LNCaP clone FGC (cell line): ENCODE results near the gene TGM4.

ENCODE experiments used
- DNase-seq: peaks from one replicate; pipeline ENCODE4 v3.0.0-alpha.2; 2011; ENCODE audit warnings: low read depth
- H3K4me3 ChIP-seq: 2 replicates; pipeline ENCODE4 v1.5.1; 2011; ENCODE audit warnings: mild to moderate bottlenecking, low read depth, low read length, control low read depth
- TF ChIP-seq, protein P1 (sequence below): IDR thresholded peaks from 2 replicates; pipeline ENCODE4 v1.5.1; 2012; ENCODE audit warnings: mild to moderate bottlenecking; ENCODE audit not compliant: control insufficient read depth, insufficient read depth; ENCODE audit errors: extremely low read depth

Gene TGM4

GRCh38 chr3:44874308-44874707 lies at the start of gene TGM4:
TSS of gene TGM4 (plus strand) at chr3:44874608. CDS start at chr3:44874679, 71 bp downstream.
- DNase-seq = no peak
- TF ChIP-seq, protein P1, sequence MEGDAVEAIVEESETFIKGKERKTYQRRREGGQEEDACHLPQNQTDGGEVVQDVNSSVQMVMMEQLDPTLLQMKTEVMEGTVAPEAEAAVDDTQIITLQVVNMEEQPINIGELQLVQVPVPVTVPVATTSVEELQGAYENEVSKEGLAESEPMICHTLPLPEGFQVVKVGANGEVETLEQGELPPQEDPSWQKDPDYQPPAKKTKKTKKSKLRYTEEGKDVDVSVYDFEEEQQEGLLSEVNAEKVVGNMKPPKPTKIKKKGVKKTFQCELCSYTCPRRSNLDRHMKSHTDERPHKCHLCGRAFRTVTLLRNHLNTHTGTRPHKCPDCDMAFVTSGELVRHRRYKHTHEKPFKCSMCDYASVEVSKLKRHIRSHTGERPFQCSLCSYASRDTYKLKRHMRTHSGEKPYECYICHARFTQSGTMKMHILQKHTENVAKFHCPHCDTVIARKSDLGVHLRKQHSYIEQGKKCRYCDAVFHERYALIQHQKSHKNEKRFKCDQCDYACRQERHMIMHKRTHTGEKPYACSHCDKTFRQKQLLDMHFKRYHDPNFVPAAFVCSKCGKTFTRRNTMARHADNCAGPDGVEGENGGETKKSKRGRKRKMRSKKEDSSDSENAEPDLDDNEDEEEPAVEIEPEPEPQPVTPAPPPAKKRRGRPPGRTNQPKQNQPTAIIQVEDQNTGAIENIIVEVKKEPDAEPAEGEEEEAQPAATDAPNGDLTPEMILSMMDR = no peak
- no peak within 1 kb of the TSS for H3K4me3 ChIP-seq

DNA sequence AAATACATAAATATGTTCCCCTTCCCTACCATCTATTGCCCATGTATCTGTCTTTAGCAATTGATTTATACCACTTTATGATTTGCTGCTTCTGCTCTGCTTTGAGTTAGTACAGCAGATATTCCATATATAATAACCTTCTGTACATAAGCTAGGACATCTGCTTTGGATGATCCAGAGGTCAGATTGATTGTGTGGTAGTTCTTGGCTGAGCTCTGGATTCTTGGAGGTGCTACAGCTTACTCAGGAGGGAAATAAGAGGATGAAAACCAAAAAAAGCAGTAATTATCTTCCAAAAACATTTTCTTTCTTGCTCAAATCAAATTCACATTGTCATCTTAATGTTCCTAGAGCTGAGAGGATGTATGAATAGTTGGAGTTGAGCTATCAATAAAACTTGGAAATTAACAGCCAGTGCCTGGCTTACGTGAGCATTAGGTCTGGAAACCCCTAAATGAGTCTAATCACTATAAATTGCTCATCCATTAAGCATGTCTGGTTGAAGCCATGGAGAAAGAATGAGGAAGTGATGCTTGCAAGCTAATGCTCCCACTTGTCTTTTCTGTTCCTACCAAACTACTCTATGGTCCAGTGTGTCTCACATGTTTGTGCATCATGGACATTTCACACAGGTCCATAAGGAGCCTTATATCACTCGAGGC lies 49.0 kb upstream of the TGM4 start:
- H3K4me3 ChIP-seq = no peak overlapping the region
- TF ChIP-seq, protein P1 = no peak
- DNase-seq = no peak

DNA sequence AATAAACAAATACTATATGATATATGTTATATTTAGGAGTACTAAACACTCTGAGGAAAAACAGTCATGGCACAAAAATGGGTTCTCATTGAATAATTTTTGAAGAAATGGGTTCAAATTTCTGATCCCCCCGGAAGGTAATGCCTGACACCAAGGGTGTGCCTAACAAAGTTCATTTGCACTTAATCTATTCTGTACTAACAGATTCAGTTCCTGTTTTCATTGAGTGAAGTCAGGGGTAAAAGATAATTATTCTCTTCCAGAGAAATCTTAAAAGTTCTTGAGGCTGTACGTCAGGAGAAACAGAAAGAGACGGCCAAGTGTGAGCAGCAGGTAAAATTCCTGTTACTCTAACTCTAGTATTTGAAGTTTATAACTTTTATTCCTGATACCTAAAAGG lies 47.2 kb upstream of the TGM4 start:
- no peak for DNase-seq
- TF ChIP-seq, protein P1 = no peak
- H3K4me3 ChIP-seq = no peak overlapping the region

DNA sequence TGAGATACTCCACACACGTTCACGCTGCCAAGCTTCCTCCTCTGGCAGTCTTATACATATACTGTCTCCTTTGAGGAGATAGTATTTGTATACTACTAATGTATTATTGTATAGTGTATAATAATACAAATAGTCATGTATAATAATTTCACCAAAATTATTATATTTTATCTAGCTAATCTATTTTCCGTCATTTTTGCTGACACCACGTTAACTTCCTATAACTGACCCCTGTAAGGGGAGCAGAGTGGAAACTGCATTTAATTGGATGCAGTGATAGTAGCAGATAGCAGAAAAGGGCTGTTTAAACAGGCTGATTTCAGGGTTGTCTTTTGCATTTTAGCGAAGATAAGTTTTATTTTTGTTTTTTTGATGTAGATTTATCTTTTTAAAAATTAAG lies 43.2 kb upstream of the TGM4 start:
- no peak overlapping the region for H3K4me3 ChIP-seq
- DNase-seq = no peak
- TF ChIP-seq, protein P1 = no peak

GRCh38 chr3:44832032-44832431 lies 42.4 kb upstream of the TGM4 start:
- H3K4me3 ChIP-seq = no peak overlapping the region
- TF ChIP-seq, protein P1 = no peak
- no peak for DNase-seq

DNA sequence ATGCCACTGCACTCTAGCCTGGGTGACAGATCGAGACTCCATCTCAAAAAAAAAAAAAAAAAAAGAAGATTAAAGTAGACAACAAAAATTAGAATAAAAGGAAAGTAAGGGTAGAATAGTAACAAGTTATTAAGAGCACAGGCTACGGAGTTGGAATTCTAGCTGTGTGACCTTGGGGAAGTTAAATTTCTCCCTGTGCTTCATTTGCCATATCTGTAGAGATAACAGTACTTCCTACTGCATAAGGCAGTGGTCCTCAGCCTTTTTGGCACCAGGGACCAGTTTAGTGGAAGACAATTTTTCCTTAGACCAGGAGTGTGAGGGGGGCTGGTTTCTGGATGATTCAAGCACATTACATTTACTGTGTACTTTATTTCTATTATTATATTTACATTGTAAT lies 41.4 kb upstream of the TGM4 start:
- H3K4me3 ChIP-seq = no peak overlapping the region
- no peak for DNase-seq
- TF ChIP-seq, protein P1 = no peak

GRCh38 chr3:44833394-44833793 lies 41.0 kb upstream of the TGM4 start:
- TF ChIP-seq, protein P1 = no peak
- DNase-seq = no peak
- no peak overlapping the region for H3K4me3 ChIP-seq
